ENCODE measurements around the gene ACTR2. TPM values are rescaled to one million over a fixed set of nuclear protein-coding genes. Genes with fewer than 3 reads are reported as not detected.

The ACTR2 gene
- total RNA-seq, 2 donors from 2014 or later, result 75.9 to 131 TPM

DNA sequence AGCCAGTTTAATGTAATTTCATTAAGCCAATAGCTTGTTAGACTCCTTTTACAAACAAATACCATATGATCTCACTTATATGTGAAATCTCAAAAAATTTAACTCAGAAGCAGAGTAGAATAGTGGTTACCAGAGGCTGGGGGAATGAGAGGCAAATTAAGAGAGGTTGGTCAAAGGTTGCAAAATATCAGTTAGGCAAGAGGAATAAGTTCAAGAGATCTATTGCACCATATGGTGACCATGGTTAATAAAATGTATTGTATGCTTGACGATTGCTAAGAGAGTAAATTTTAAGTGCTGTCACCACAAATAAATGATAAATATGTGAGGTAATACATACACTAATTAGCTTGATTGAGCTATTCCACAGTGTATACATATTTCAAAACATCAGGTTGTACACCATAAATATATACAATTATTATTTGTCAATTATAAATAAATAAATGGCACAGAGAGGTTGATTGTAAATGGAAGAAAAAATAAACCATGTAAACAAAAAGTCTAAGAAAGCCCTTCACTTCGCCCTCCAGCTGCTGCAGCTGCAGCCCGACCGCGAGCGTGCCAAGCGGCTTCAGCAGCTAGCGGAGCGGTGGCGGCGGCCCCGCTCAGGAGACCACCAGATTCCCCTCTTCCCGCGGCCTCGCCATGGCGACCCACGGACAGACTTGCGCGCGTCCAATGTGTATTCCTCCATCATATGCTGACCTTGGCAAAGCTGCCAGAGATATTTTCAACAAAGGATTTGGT lies 23.0 kb upstream of the ACTR2 start:
- ATAC-seq (ENCODE audit: insufficient number of reproducible peaks, low FRiP score, low read depth), result no peak
- H3K27ac ChIP-seq, result no peak overlapping the region
- H3K27me3 ChIP-seq (replicated peaks; ENCODE audit: insufficient read depth), result no peaks in the 10 kb centered on the region
- no peak overlapping the region for H3K4me3 ChIP-seq
- DNase-seq (ENCODE audit: low spot score), result no peak
- H3K4me1 ChIP-seq (ENCODE audit: control insufficient read depth in 1 of 2, low read depth in 2 of 2), result no peaks in the 10 kb centered on the region
- H3K36me3 ChIP-seq, result no peaks in the 10 kb centered on the region
- no peaks in the 10 kb centered on the region for H3K9me3 ChIP-seq
- TF ChIP-seq, protein P1, sequence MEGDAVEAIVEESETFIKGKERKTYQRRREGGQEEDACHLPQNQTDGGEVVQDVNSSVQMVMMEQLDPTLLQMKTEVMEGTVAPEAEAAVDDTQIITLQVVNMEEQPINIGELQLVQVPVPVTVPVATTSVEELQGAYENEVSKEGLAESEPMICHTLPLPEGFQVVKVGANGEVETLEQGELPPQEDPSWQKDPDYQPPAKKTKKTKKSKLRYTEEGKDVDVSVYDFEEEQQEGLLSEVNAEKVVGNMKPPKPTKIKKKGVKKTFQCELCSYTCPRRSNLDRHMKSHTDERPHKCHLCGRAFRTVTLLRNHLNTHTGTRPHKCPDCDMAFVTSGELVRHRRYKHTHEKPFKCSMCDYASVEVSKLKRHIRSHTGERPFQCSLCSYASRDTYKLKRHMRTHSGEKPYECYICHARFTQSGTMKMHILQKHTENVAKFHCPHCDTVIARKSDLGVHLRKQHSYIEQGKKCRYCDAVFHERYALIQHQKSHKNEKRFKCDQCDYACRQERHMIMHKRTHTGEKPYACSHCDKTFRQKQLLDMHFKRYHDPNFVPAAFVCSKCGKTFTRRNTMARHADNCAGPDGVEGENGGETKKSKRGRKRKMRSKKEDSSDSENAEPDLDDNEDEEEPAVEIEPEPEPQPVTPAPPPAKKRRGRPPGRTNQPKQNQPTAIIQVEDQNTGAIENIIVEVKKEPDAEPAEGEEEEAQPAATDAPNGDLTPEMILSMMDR (IDR thresholded peaks at IDR 0.05), result no peak

DNA sequence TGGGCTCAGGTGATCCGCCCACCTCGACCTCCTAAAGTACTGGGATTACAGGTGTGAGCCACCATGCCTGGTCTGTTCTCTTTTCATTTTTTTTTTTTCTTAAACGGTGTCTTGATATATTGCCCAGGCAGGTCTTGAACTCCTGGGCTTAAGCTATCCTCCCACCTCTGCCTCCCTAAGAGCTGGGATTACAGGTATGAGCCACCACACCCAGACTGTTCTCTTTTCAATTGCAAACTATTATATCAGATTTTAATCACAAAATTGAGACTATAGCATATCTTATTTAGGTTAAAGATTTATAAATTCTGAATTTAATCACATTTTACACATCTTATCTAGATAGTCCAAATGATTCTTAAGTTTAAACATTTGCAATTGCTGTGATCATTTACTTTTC lies 15.5 kb upstream of the ACTR2 start:
- TF ChIP-seq, protein P1 (IDR thresholded peaks at IDR 0.05), result no peak
- H3K36me3 ChIP-seq, result no peaks in the 10 kb centered on the region
- H3K27ac ChIP-seq, result no peak overlapping the region
- H3K4me1 ChIP-seq (ENCODE audit: control insufficient read depth in 1 of 2, low read depth in 2 of 2), result no peaks in the 10 kb centered on the region
- H3K4me3 ChIP-seq, result no peak overlapping the region
- ATAC-seq (ENCODE audit: insufficient number of reproducible peaks, low FRiP score, low read depth) (no peak), DNase-seq (ENCODE audit: low spot score) (no peak)
- H3K9me3 ChIP-seq, result no peaks in the 10 kb centered on the region
- H3K27me3 ChIP-seq (replicated peaks; ENCODE audit: insufficient read depth), result no peaks in the 10 kb centered on the region

DNA sequence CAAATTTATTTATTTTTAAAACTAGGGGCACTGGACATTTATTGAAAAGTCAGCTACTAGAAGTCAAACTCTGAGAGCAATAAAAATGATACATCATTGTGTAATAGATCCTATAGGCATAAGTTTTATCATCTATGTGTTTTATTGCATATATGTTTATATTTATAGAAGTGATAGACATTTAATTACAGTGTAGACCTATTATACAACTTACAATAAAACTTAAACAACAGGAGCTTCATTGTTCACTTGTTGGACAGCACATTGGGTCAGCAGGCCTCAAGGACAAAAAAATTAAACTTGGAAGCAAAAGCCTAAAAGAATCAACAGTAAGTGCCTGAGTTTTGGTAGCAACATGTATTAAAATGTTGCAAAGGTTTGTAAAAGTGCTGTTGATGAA lies 15.0 kb upstream of the ACTR2 start:
- Histone ChIP-seq H3K9me3 (no peaks in the 10 kb centered on the region), H3K4me1 (ENCODE audit: control insufficient read depth in 1 of 2, low read depth in 2 of 2) (no peaks in the 10 kb centered on the region), H3K27ac (no peak overlapping the region), H3K4me3 (no peak overlapping the region), H3K36me3 (no peaks in the 10 kb centered on the region), H3K27me3 (replicated peaks; ENCODE audit: insufficient read depth) (no peaks in the 10 kb centered on the region)
- DNase-seq (ENCODE audit: low spot score) (no peak), ATAC-seq (ENCODE audit: insufficient number of reproducible peaks, low FRiP score, low read depth) (no peak)
- TF ChIP-seq, protein P1 (IDR thresholded peaks at IDR 0.05), result no peak

DNA sequence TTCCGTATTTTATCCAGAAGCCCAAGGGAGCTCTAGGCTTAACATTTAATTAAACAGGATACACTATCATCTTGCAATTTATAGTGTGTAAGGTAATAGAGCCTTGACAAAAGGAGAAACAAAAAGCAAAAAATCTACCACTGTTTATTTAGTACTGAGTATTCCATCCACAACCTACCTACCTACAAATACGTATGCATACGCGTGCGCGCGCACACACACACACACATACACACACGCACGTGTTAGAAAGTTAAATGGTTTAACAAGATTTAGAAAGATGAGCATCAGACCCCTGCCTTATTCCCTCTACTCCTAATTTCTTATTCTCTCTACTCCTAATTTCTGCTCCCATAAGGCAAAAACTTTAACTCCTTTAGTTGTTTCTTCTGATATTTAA lies 14.6 kb upstream of the ACTR2 start:
- Histone ChIP-seq H3K36me3 (no peaks in the 10 kb centered on the region), H3K27me3 (replicated peaks; ENCODE audit: insufficient read depth) (no peaks in the 10 kb centered on the region), H3K4me1 (ENCODE audit: control insufficient read depth in 1 of 2, low read depth in 2 of 2) (no peaks in the 10 kb centered on the region), H3K4me3 (no peak overlapping the region), H3K27ac (no peak overlapping the region), H3K9me3 (no peaks in the 10 kb centered on the region)
- TF ChIP-seq, protein P1 (IDR thresholded peaks at IDR 0.05), result no peak
- no peak for ATAC-seq (ENCODE audit: insufficient number of reproducible peaks, low FRiP score, low read depth)
- DNase-seq (ENCODE audit: low spot score), result no peak

DNA sequence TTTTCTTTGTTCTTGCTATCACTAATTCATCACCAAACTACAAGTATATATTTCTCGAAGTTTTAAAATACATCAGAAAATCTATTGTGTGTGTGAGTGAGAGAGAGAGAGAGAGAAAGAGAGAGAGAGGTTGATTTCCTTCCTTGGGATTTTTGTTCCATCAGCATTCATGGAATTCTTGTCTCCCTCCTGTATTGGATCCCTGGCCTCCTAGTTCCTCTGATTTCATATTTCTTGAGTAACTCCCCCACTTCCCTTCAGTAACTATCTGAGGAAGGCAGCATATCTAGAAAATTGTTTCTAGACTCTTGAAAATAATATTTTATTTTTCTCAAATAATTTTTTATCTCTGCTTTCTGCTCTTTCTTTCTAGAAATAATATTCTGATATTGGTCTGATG lies 13.3 kb upstream of the ACTR2 start:
- no peak overlapping the region for H3K27ac ChIP-seq
- no peaks in the 10 kb centered on the region for H3K4me1 ChIP-seq (ENCODE audit: control insufficient read depth in 1 of 2, low read depth in 2 of 2)
- no peaks in the 10 kb centered on the region for H3K27me3 ChIP-seq (replicated peaks; ENCODE audit: insufficient read depth)
- no peaks in the 10 kb centered on the region for H3K9me3 ChIP-seq
- DNase-seq (ENCODE audit: low spot score) (no peak), ATAC-seq (ENCODE audit: insufficient number of reproducible peaks, low FRiP score, low read depth) (no peak)
- H3K36me3 ChIP-seq, result no peaks in the 10 kb centered on the region
- TF ChIP-seq, protein P1 (IDR thresholded peaks at IDR 0.05), result no peak
- no peak overlapping the region for H3K4me3 ChIP-seq
